Liver (tissue), 9 donors: ENCODE data around the gene FABP1. TPM values are rescaled to one million over a fixed set of nuclear protein-coding genes. Genes with fewer than 3 reads are reported as not detected.

Experiments
- DNase-seq: peaks from one replicate; pipeline ENCODE4 v3.0.0-alpha.2; 2017; ENCODE audit warnings: low spot score
- H3K27ac ChIP-seq, 2 donors: one replicate each; pipeline ENCODE4 v1.7.0; 2013; ENCODE audit warnings: inconsistent platforms in 2 of 2, low read length in 2 of 2, control low read depth in 1 of 2, low read depth in 1 of 2, mild to moderate bottlenecking in 1 of 2
- H3K27me3 ChIP-seq, 4 donors: one replicate each; pipeline versions ENCODE4 v1.6.1 to v1.7.0; 2013; ENCODE audit warnings: low read length in 3 of 4, inconsistent platforms in 1 of 4, mild to moderate bottlenecking in 1 of 4, moderate library complexity in 1 of 4; ENCODE audit not compliant: control insufficient read depth in 4 of 4, insufficient read depth in 4 of 4
- H3K36me3 ChIP-seq, 4 donors: one replicate each; pipeline versions ENCODE4 v1.6.1 to v1.7.0; 2013; ENCODE audit warnings: low read length in 3 of 4, mild to moderate bottlenecking in 3 of 4, low read depth in 1 of 4, moderate library complexity in 1 of 4; ENCODE audit not compliant: control insufficient read depth in 4 of 4, insufficient read depth in 3 of 4
- H3K4me1 ChIP-seq, 4 donors: one replicate each; pipeline versions ENCODE4 v1.6.1 to v1.7.0; 2013; ENCODE audit warnings: low read length in 3 of 4, mild to moderate bottlenecking in 3 of 4, moderate library complexity in 1 of 4; ENCODE audit not compliant: control insufficient read depth in 4 of 4, insufficient read depth in 4 of 4
- H3K4me3 ChIP-seq, 3 donors: one replicate each; pipeline versions ENCODE4 v1.6.1 to v1.7.0; 2013; ENCODE audit warnings: low read length in 3 of 3, control low read depth in 1 of 3, low read depth in 1 of 3, mild to moderate bottlenecking in 1 of 3
- H3K9ac ChIP-seq, 2 donors: one replicate each; pipeline ENCODE4 v1.7.0; 2013; ENCODE audit warnings: low read length in 2 of 2, mild to moderate bottlenecking in 2 of 2, moderate library complexity in 2 of 2, control low read depth in 1 of 2, low read depth in 1 of 2
- H3K9me3 ChIP-seq, 4 donors: one replicate each; pipeline versions ENCODE4 v1.6.1 to v1.7.0; 2013; ENCODE audit warnings: low read length in 3 of 4; ENCODE audit not compliant: control insufficient read depth in 4 of 4
- EGR1 ChIP-seq, 2 donors: IDR thresholded peaks; 2 replicates each; pipeline ENCODE4 v1.6.1; 2016 to 2018; ENCODE audit warnings: antibody characterized with exemption in 2 of 2, low read depth in 2 of 2
- FOXA1 ChIP-seq: IDR thresholded peaks from 2 replicates; pipeline ENCODE4 v1.6.1; 2016; ENCODE audit warnings: antibody characterized with exemption
- FOXA2 ChIP-seq: IDR thresholded peaks from 2 replicates; pipeline ENCODE4 v1.6.1; 2016; ENCODE audit warnings: antibody characterized with exemption
- HNF4A ChIP-seq, 2 donors: conservative IDR thresholded peaks; 2 replicates each; pipeline ENCODE4 v1.6.1; 2016; ENCODE audit warnings: antibody characterized with exemption in 2 of 2, mild to moderate bottlenecking in 2 of 2
- HNF4G ChIP-seq: IDR thresholded peaks from 2 replicates; pipeline ENCODE4 v1.6.1; 2016; ENCODE audit warnings: antibody characterized with exemption
- JUND ChIP-seq, 2 donors: IDR thresholded peaks; 2 replicates each; pipeline ENCODE4 v1.6.1; 2016; ENCODE audit warnings: antibody characterized with exemption in 2 of 2
- NR2F2 ChIP-seq: IDR thresholded peaks from 2 replicates; pipeline ENCODE4 v1.6.1; 2016; ENCODE audit warnings: antibody characterized with exemption
- RAD21 ChIP-seq, 2 donors: IDR thresholded peaks; 2 replicates each; pipeline ENCODE4 v1.6.1; 2016; ENCODE audit warnings: antibody characterized with exemption in 2 of 2, mild to moderate bottlenecking in 2 of 2
- RXRA ChIP-seq, 2 donors: IDR thresholded peaks; 2 replicates each; pipeline ENCODE4 v1.6.1; 2017 to 2018; ENCODE audit warnings: antibody characterized with exemption in 2 of 2, mild to moderate bottlenecking in 1 of 2
- SP1 ChIP-seq: IDR thresholded peaks from 2 replicates; pipeline ENCODE4 v1.6.1; 2018; ENCODE audit warnings: antibody characterized with exemption, mild to moderate bottlenecking
- TAF1 ChIP-seq: conservative IDR thresholded peaks from 2 replicates; pipeline ENCODE4 v1.6.1; 2016; ENCODE audit warnings: antibody characterized with exemption, mild to moderate bottlenecking
- YY1 ChIP-seq: IDR thresholded peaks from 2 replicates; pipeline ENCODE4 v1.6.1; 2016; ENCODE audit warnings: antibody characterized with exemption, mild to moderate bottlenecking
- WGBS: extraction: QIAGEN DNeasy Blood & Tissue Kit; methylation state at CpG from one replicate; pipeline ENCODE4 v1.1.7; 2013; 5-methylcytosine and 5-hydroxymethylcytosine counted together
- polyA plus RNA-seq, 2 donors: library from polyadenylated mRNA; stranded (reverse) in 1 of 2; unstranded in 1 of 2; fragments of 200-250 nt in 1 of 2; fragments of >200 nt in 1 of 2; fragmentation: Nextera tagmentation in 1 of 2; extraction: Ambion mirVana in 1 of 2; gene quantifications; one replicate each; pipeline versions ENCODE4 v1.2.1 to v1.2.3, GENCODE V29; 2013 to 2015
- total RNA-seq, 2 donors: library from RNA; depleted of rRNA; stranded (reverse); fragments of >200 nt; gene quantifications; one replicate each; pipeline ENCODE4 v1.2.3, GENCODE V29; 2014
- TF ChIP-seq, protein P1 (sequence below): IDR thresholded peaks from 2 replicates; pipeline ENCODE4 v1.6.1; 2016; ENCODE audit warnings: antibody characterized with exemption
- TF ChIP-seq, protein P2 (sequence below): IDR thresholded peaks from 2 replicates; pipeline ENCODE4 v1.6.1; 2016; ENCODE audit warnings: antibody characterized with exemption, mild to moderate bottlenecking
- TF ChIP-seq, protein P3 (sequence below): IDR thresholded peaks from 2 replicates; pipeline ENCODE4 v1.6.1; 2016; ENCODE audit warnings: antibody characterized with exemption
- TF ChIP-seq, protein P4 (sequence below): IDR thresholded peaks from 2 replicates; pipeline ENCODE4 v1.6.1; 2016; ENCODE audit warnings: antibody characterized with exemption
- donor health status: healthy.
- donor health status: healthy.
- donor health status: healthy.
- donor health status: healthy.
- donor health status: healthy.

Gene FABP1
- total and polyA plus RNA-seq, 4 donors: 975 to 7,337 (median 2,306) TPM

DNA sequence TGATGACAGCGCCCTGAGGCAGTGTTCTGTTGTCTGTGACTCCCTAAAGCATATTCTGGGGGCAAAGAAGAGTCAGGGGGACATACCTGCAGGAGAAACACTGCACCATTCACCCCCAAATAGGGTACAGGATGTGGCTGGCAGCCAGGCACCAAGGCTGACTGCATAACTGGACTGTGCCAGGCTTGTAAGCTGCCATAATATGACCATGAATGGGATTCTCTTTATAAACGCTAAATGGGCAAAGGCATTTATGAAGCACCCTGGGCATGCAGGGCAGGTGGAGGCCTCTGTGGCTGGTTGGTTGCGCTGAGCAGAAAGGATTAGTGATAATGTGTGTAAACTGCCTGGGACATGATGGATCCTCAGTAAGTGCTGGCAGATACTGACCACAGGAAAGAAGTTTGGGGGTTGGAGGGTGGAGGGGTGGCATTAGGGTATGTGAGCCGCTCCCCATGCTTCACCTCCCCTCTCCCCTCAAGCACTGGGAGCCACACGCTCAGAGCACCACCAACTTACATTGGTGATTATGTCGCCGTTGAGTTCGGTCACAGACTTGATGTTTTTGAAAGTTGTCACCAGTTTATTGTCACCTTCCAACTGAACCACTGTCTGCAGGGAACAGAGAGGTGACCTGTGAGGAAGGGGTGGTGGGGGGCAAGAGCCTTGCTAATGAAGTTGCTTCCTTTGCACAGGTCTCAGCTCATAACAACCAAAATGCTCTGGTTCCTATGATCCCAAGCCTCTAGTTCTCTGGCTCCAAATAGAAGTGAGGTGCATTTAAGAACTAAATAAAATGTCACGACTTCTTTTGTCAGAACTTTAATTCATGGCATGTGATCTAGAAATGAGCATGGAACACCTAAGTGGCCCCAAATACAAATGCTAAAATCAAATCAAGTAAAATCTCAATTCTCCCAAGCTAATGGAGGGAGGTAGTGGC is 3.6 kb downstream of the FABP1 start:
- 86% methylated on average over 9 of the region's 9 CpGs for WGBS
- no peak for DNase-seq
- peak overlapping the region in 1 of 2 donors; percentile 14 for H3K27ac ChIP-seq
- H3K27me3 ChIP-seq: no peaks in the 10 kb centered on the region
- H3K9ac ChIP-seq: no peak overlapping the region
- peak overlapping the region in 1 of 3 donors; percentile 5 for H3K4me3 ChIP-seq
- H3K4me1 ChIP-seq: peaks cover 4 to 30% (median 15%) of the 10 kb centered on the region in 4 donors
- TF ChIP-seq HNF4G (no peak), EGR1 (IDR thresholded peaks at IDR 0.05; ENCODE audit: low read depth in 2 of 2) (peak in 1 of 2 donors; percentile 22), RAD21 (IDR thresholded peaks at IDR 0.05) (no peak), YY1 (peak; percentile 11)
- TF ChIP-seq, protein P1, sequence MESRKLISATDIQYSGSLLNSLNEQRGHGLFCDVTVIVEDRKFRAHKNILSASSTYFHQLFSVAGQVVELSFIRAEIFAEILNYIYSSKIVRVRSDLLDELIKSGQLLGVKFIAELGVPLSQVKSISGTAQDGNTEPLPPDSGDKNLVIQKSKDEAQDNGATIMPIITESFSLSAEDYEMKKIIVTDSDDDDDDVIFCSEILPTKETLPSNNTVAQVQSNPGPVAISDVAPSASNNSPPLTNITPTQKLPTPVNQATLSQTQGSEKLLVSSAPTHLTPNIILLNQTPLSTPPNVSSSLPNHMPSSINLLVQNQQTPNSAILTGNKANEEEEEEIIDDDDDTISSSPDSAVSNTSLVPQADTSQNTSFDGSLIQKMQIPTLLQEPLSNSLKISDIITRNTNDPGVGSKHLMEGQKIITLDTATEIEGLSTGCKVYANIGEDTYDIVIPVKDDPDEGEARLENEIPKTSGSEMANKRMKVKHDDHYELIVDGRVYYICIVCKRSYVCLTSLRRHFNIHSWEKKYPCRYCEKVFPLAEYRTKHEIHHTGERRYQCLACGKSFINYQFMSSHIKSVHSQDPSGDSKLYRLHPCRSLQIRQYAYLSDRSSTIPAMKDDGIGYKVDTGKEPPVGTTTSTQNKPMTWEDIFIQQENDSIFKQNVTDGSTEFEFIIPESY: no peak
- TF ChIP-seq, protein P2, sequence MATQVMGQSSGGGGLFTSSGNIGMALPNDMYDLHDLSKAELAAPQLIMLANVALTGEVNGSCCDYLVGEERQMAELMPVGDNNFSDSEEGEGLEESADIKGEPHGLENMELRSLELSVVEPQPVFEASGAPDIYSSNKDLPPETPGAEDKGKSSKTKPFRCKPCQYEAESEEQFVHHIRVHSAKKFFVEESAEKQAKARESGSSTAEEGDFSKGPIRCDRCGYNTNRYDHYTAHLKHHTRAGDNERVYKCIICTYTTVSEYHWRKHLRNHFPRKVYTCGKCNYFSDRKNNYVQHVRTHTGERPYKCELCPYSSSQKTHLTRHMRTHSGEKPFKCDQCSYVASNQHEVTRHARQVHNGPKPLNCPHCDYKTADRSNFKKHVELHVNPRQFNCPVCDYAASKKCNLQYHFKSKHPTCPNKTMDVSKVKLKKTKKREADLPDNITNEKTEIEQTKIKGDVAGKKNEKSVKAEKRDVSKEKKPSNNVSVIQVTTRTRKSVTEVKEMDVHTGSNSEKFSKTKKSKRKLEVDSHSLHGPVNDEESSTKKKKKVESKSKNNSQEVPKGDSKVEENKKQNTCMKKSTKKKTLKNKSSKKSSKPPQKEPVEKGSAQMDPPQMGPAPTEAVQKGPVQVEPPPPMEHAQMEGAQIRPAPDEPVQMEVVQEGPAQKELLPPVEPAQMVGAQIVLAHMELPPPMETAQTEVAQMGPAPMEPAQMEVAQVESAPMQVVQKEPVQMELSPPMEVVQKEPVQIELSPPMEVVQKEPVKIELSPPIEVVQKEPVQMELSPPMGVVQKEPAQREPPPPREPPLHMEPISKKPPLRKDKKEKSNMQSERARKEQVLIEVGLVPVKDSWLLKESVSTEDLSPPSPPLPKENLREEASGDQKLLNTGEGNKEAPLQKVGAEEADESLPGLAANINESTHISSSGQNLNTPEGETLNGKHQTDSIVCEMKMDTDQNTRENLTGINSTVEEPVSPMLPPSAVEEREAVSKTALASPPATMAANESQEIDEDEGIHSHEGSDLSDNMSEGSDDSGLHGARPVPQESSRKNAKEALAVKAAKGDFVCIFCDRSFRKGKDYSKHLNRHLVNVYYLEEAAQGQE: no peak
- H3K9me3 ChIP-seq: no peaks in the 10 kb centered on the region
- H3K36me3 ChIP-seq: peaks cover 0 to 8% (median 5%) of the 10 kb centered on the region in 4 donors

DNA sequence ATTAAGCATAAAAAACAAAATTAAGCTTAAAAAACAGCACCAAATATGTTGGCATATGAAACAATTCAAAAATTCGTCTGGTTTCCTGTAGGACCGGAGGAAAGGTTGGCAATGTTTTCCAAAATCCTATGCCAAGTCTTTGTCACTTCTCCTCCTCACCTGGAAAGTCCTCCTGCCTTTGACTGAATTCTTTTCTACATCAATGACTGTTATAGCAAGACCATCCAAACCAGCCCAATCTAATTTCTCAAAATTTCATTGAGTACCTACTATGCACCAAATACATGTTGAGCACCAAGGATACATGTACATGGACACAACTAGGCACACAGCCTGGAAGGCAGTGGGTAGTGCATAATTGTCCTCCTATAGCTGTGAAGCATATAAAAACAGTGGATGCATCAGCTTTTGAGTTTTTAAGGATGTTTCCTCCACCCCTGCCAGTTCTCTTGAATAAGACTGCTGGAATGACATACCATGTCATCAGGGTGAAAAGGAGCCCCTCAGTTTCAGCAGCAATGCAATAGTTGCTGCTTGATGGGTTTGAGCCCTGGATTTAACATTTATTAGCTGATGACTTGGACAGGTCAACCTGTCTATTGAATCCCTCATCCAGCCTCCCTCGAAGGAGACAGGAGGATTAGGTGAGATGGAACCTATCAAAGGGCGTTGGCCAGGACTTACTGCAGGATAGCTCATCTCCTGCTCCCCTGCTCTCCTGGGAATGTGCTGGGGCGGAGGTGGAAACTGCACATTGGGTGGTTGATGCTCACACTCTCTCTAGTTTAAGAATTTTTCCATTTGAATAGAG is 4.5 kb downstream of the FABP1 start:
- WGBS: 55% methylated on average over 5 of the region's 5 CpGs
- peaks cover 0 to 21% (median 6%) of the 10 kb centered on the region in 4 donors for H3K4me1 ChIP-seq
- no peak for DNase-seq
- H3K27me3 ChIP-seq: no peaks in the 10 kb centered on the region
- no peak overlapping the region for H3K4me3 ChIP-seq
- H3K27ac ChIP-seq: no peak overlapping the region
- no peaks in the 10 kb centered on the region for H3K9me3 ChIP-seq
- H3K36me3 ChIP-seq: peaks cover 0 to 8% (median 5%) of the 10 kb centered on the region in 4 donors
- H3K9ac ChIP-seq: no peak overlapping the region
- TF ChIP-seq JUND (IDR thresholded peaks at IDR 0.05) (no peak), RXRA (IDR thresholded peaks at IDR 0.05) (no peak), FOXA1 (no peak), EGR1 (IDR thresholded peaks at IDR 0.05; ENCODE audit: low read depth in 2 of 2) (no peak), RAD21 (IDR thresholded peaks at IDR 0.05) (no peak), SP1 (no peak), TAF1 (no peak), HNF4A (conservative IDR thresholded peaks at IDR 0.05) (no peak), FOXA2 (no peak), NR2F2 (no peak)
- TF ChIP-seq, protein P3, sequence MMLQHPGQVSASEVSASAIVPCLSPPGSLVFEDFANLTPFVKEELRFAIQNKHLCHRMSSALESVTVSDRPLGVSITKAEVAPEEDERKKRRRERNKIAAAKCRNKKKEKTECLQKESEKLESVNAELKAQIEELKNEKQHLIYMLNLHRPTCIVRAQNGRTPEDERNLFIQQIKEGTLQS: no peak
- TF ChIP-seq, protein P1: no peak
- TF ChIP-seq, protein P2: no peak
- TF ChIP-seq, protein P4, sequence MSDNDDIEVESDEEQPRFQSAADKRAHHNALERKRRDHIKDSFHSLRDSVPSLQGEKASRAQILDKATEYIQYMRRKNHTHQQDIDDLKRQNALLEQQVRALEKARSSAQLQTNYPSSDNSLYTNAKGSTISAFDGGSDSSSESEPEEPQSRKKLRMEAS: no peak
